OCI-LY1 (cell line): ENCODE results near the gene PRR5.

ENCODE experiments used
- H2AFZ ChIP-seq: fragments of 200-600 bp; sonication (generic), shearing (Covaris generic); 2 replicates; pipeline ENCODE4 v1.6.0; 2014; ENCODE audit warnings: antibody characterized with exemption, mild to moderate bottlenecking, low read length
- H3F3A ChIP-seq: fragments of 200-600 bp; sonication (generic), shearing (Covaris generic); 2 replicates; pipeline ENCODE4 v1.6.0; 2014; ENCODE audit warnings: mild to moderate bottlenecking, antibody characterized with exemption, low read length, moderate library complexity; ENCODE audit not compliant: insufficient read depth
- H3K27ac ChIP-seq: fragments of 200-600 bp; sonication (generic); 2 replicates; pipeline ENCODE4 v1.5.1; 2014; ENCODE audit warnings: low read length, mixed run types, mild to moderate bottlenecking, low read depth; ENCODE audit not compliant: poor library complexity, severe bottlenecking
- H3K27me3 ChIP-seq: fragments of 200-600 bp; sonication (generic); 2 replicates; pipeline ENCODE4 v1.6.0; 2014; ENCODE audit warnings: antibody characterized with exemption, mild to moderate bottlenecking, low read length, moderate library complexity; ENCODE audit not compliant: insufficient read depth
- H3K36me3 ChIP-seq: fragments of 200-600 bp; sonication (generic); 2 replicates; pipeline ENCODE4 v1.6.1; 2014; ENCODE audit warnings: mild to moderate bottlenecking, antibody characterized with exemption, low read length, moderate library complexity, mixed read lengths; ENCODE audit not compliant: insufficient read depth
- H3K4me1 ChIP-seq: fragments of 200-600 bp; sonication (generic); 2 replicates; pipeline ENCODE4 v1.5.1; 2014; ENCODE audit warnings: mild to moderate bottlenecking, low read length, moderate library complexity; ENCODE audit not compliant: insufficient read depth, severe bottlenecking
- H3K4me2 ChIP-seq: fragments of 200-600 bp; sonication (generic), shearing (Covaris generic); 2 replicates; pipeline ENCODE4 v1.6.1; 2014; ENCODE audit warnings: low read length
- H3K4me3 ChIP-seq: fragments of 200-600 bp; sonication (generic); 2 replicates; pipeline ENCODE4 v1.5.1; 2014; ENCODE audit warnings: low read length, low read depth, mild to moderate bottlenecking, mixed read lengths; ENCODE audit not compliant: poor library complexity, severe bottlenecking
- H3K79me2 ChIP-seq: fragments of 200-600 bp; shearing (Covaris generic); 2 replicates; pipeline ENCODE4 v1.6.1; 2016; ENCODE audit warnings: mixed run types, low read length, mixed read lengths; ENCODE audit not compliant: insufficient read depth
- H3K9ac ChIP-seq: fragments of 200-600 bp; sonication (generic), shearing (Covaris generic); 2 replicates; pipeline ENCODE4 v1.6.1; 2014; ENCODE audit warnings: mild to moderate bottlenecking, low read length, mixed read lengths
- H3K9me2 ChIP-seq: fragments of 200-600 bp; sonication (generic), shearing (Covaris generic); 2 replicates; pipeline ENCODE4 v1.6.1; 2014; ENCODE audit warnings: low read depth, mild to moderate bottlenecking, low read length, mixed read lengths
- H3K9me3 ChIP-seq: fragments of 200-600 bp; shearing (Covaris generic); 2 replicates; pipeline ENCODE4 v1.6.1; 2014; ENCODE audit warnings: low read length, mixed read lengths
- H4K20me1 ChIP-seq: fragments of 200-600 bp; sonication (generic), shearing (Covaris generic); 2 replicates; pipeline ENCODE4 v1.6.0; 2016; ENCODE audit warnings: mild to moderate bottlenecking, low read length; ENCODE audit not compliant: insufficient read depth
- CTCF ChIP-seq: fragments of 200-600 bp; sonication (generic), shearing (Covaris generic); IDR thresholded peaks from 2 replicates; pipeline ENCODE4 v1.5.1; 2017; ENCODE audit warnings: mild to moderate bottlenecking, antibody characterized with exemption, low read length, moderate library complexity, mixed read lengths
- EZH2 ChIP-seq: fragments of 200-600 bp; sonication (generic), shearing (Covaris generic); IDR thresholded peaks from 2 replicates; pipeline ENCODE4 v1.8.0; 2017; ENCODE audit warnings: borderline replicate concordance, mixed run types, mild to moderate bottlenecking, antibody characterized with exemption, low read length, moderate library complexity, mixed read lengths

The PRR5 gene

DNA sequence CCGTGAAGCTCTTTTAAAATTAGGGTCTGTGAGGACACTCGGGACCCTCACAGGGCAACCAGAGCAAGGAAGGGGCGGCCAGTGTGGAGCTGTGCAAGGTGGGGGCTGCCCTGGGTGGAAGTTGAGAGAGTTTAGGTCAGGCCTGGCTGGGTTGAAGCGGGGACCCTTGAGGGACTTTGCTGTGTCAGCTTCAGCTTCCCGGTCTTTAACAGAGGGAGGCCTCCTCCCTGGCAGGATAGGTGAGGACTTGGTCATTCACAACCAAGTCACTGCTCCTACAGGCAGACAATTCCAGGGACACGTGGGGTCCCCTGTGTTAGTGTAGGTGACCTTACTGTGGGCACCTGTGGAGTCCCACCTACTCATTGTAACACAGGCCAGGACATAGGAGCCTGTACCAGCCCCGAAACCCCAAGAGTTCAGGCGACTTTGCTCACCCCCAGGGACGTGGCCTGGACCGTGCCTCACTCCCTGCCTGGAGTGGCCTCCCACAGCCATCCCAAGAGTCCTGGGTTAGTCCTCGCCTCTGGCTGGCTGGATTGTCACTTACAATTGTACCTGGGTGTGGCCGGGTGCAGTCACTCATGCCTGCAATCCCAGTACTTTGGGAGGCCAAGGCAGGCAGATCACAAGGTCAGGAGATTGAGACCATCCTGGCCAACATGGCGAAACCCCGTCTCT is 31.6 kb downstream of the PRR5 start:
- H3K4me2 ChIP-seq = no peak overlapping the region
- H3K79me2 ChIP-seq = no peaks in the 10 kb centered on the region
- 0 out of 2 replicates have a peak, but pooled peaks cover 2% of the 10 kb centered on the region for H3K27me3 ChIP-seq
- H3K9ac ChIP-seq = no peak overlapping the region
- no peaks in the 10 kb centered on the region for H3K4me1 ChIP-seq
- no peaks in the 10 kb centered on the region for H3K9me2 ChIP-seq
- TF ChIP-seq CTCF = no peak
- no peak for TF ChIP-seq EZH2
- no peak overlapping the region for H2AFZ ChIP-seq
- no peaks in the 10 kb centered on the region for H3F3A ChIP-seq
- H3K36me3 ChIP-seq = no peaks in the 10 kb centered on the region
- no peak overlapping the region for H3K27ac ChIP-seq
- H4K20me1 ChIP-seq = no peaks in the 10 kb centered on the region
- no peak overlapping the region for H3K4me3 ChIP-seq
- no peaks in the 10 kb centered on the region for H3K9me3 ChIP-seq

GRCh38 chr22:44734278-44734677 is 32.3 kb downstream of the PRR5 start:
- H3K4me2 ChIP-seq = no peak overlapping the region

DNA sequence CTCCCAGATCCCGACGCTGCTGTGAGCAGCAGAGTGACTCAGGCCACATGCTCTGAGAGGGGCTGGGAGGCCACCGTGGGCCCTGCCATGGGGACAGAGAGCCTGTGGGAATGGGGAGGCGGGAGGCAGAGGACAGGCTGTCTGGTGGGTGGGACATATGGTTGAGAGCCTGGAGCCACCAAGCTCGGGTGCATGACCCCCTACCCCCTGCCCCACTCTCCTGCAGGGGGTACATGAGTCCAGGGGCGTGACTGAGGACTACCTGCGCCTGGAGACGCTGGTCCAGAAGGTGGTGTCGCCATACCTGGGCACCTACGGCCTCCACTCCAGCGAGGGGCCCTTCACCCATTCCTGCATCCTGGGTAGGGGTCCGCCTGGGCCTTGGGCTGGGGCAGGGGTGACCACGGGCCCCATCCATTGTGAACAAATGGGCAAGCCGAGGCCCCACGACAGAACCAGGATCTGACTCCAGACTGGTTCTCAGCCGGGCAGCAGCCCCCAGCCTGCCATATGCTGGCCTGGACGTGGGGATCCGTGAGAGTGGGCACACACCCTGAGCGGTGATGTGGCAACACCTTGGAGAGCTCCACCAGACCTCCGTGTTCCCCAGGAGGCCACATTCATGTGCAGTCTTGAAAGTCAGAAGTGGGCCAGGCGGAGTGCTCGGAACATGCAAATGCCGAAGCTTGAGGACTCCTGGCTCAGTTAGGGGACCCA is 33.0 kb downstream of the PRR5 start:
- Histone ChIP-seq H3K27me3 (0 out of 2 replicates have a peak, but pooled peaks cover 2% of the 10 kb centered on the region), H3K4me3 (no peak overlapping the region), H3K36me3 (no peaks in the 10 kb centered on the region), H3K9me2 (no peaks in the 10 kb centered on the region), H3K4me2 (no peak overlapping the region), H3K4me1 (no peaks in the 10 kb centered on the region), H3K27ac (no peak overlapping the region), H4K20me1 (no peaks in the 10 kb centered on the region), H2AFZ (no peak overlapping the region), H3F3A (no peaks in the 10 kb centered on the region), H3K9me3 (no peaks in the 10 kb centered on the region), H3K9ac (no peak overlapping the region), H3K79me2 (no peaks in the 10 kb centered on the region)
- TF ChIP-seq CTCF = no peak
- TF ChIP-seq EZH2 = no peak

More at GRCh38 chr22:44734278-44734677, 32.3 kb downstream of the PRR5 start:
- no peaks in the 10 kb centered on the region for H3K9me3 ChIP-seq
- TF ChIP-seq EZH2 (no peak), CTCF (no peak)
- H3K9me2 ChIP-seq = no peaks in the 10 kb centered on the region
- H3K27ac ChIP-seq = no peak overlapping the region
- no peaks in the 10 kb centered on the region for H4K20me1 ChIP-seq
- no peak overlapping the region for H3K4me3 ChIP-seq
- H3K9ac ChIP-seq = no peak overlapping the region
- H3K79me2 ChIP-seq = no peaks in the 10 kb centered on the region
- no peaks in the 10 kb centered on the region for H3K36me3 ChIP-seq
- H2AFZ ChIP-seq = no peak overlapping the region
- no peaks in the 10 kb centered on the region for H3F3A ChIP-seq
- H3K4me1 ChIP-seq = no peaks in the 10 kb centered on the region
- H3K27me3 ChIP-seq = 0 out of 2 replicates have a peak, but pooled peaks cover 2% of the 10 kb centered on the region
